Femur (tissue), 1 donor: ENCODE measurements around the gene PARD6G.

Source experiments
- DNase-seq: peaks from one replicate; pipeline ENCODE4 v3.0.0-alpha.2; 2017

Gene PARD6G

GRCh38 chr18:80187956-80188642 is 59.2 kb downstream of the PARD6G start:
- no peak for DNase-seq

- no peak for DNase-seq
Measured at GRCh38 chr18:80185545-80185944, 61.8 kb downstream of the PARD6G start.

- DNase-seq, result no peak
Measured at GRCh38 chr18:80184243-80184772, 63.0 kb downstream of the PARD6G start.

GRCh38 chr18:80183273-80184050 is 63.9 kb downstream of the PARD6G start:
- DNase-seq, result peak; percentile 48

GRCh38 chr18:80182855-80183254 is 64.5 kb downstream of the PARD6G start:
- no peak for DNase-seq

GRCh38 chr18:80181642-80182461 is 65.5 kb downstream of the PARD6G start:
- no peak for DNase-seq

GRCh38 chr18:80180778-80181564 is 66.3 kb downstream of the PARD6G start:
- no peak for DNase-seq

GRCh38 chr18:80179857-80180558 is 67.3 kb downstream of the PARD6G start:
- DNase-seq, result no peak

GRCh38 chr18:80178935-80179818 is 68.1 kb downstream of the PARD6G start:
- no peak for DNase-seq

GRCh38 chr18:80177128-80177527 is 70.2 kb downstream of the PARD6G start:
- DNase-seq, result no peak

GRCh38 chr18:80176334-80177073 is 70.8 kb downstream of the PARD6G start:
- peak; percentile 42 for DNase-seq

- no peak for DNase-seq
Measured at GRCh38 chr18:80175451-80176204, 71.7 kb downstream of the PARD6G start.

GRCh38 chr18:80173060-80173459 is 74.3 kb downstream of the PARD6G start:
- DNase-seq, result no peak

- DNase-seq, result no peak
Measured at GRCh38 chr18:80172056-80172455, 75.3 kb downstream of the PARD6G start.

GRCh38 chr18:80171054-80171872 is 76.1 kb downstream of the PARD6G start:
- peak; percentile 57 for DNase-seq

- DNase-seq, result no peak
Measured at GRCh38 chr18:80170395-80171053, 76.8 kb downstream of the PARD6G start.

- no peak for DNase-seq
Measured at GRCh38 chr18:80169607-80170006, 77.7 kb downstream of the PARD6G start.

GRCh38 chr18:80168982-80169381 is 78.3 kb downstream of the PARD6G start:
- DNase-seq, result no peak
